H1 (cell line): ENCODE results near the gene KLHDC8B. TPM values are rescaled to one million over a fixed set of nuclear protein-coding genes. Genes with fewer than 3 reads are reported as not detected.

Experiments
- CTCF ChIA-PET: fragments of 300-600 bp; sonication (Branson Sonifier 250); formaldehyde crosslinking; loops from one replicate; lab custom pipeline; 2021; ENCODE audit not compliant: partially characterized antibody; lab: Charles Lee
- POLR2A ChIA-PET: fragments of 300-600 bp; sonication (Branson Sonifier 250); formaldehyde crosslinking; loops from one replicate; lab custom pipeline; 2021; ENCODE audit warnings: inconsistent platforms; ENCODE audit not compliant: partially characterized antibody; lab: Charles Lee
- DNase-seq, 2 experiments: peaks; one replicate each; pipeline versions ENCODE4 v3.0.0 to v3.0.0-alpha.2; 2010 to 2022; ENCODE audit warnings: low spot score in 2 of 2, low read depth in 1 of 2, mixed read lengths in 1 of 2
- FAIRE-seq: peaks from 2 replicates; lab custom pipeline; 2011; peaks lifted over from hg19 to GRCh38; lab: Jason Lieb, UNC
- H2AFZ ChIP-seq: 2 replicates; pipeline ENCODE4 v1.8.1; 2012; ENCODE audit warnings: low read length, inconsistent platforms
- H2AK5ac ChIP-seq: 2 replicates; pipeline ENCODE4 v1.6.1; 2013; ENCODE audit warnings: low read depth, low read length
- H2BK120ac ChIP-seq: replicated peaks from 2 replicates; pipeline ENCODE3; 2013; ENCODE audit warnings: low read depth, low read length, inconsistent platforms
- H2BK12ac ChIP-seq: 2 replicates; pipeline ENCODE4 v1.6.1; 2013; ENCODE audit warnings: low read depth, low read length
- H2BK15ac ChIP-seq: 2 replicates; pipeline ENCODE4 v1.6.1; 2013; ENCODE audit warnings: low read length
- H2BK20ac ChIP-seq: 2 replicates; pipeline ENCODE4 v1.6.1; 2013; ENCODE audit warnings: low read length
- H2BK5ac ChIP-seq: 2 replicates; pipeline ENCODE4 v1.6.1; 2013; ENCODE audit warnings: low read depth, low read length
- H3K14ac ChIP-seq: 2 replicates; pipeline ENCODE4 v1.6.1; 2013; ENCODE audit warnings: inconsistent platforms; ENCODE audit not compliant: insufficient read length
- H3K18ac ChIP-seq: 2 replicates; pipeline ENCODE4 v1.6.1; 2013; ENCODE audit warnings: low read length; ENCODE audit errors: extremely low read depth
- H3K23ac ChIP-seq: 2 replicates; pipeline ENCODE4 v1.6.1; 2013; ENCODE audit warnings: inconsistent platforms; ENCODE audit not compliant: insufficient read length
- H3K23me2 ChIP-seq: 2 replicates; pipeline ENCODE4 v1.6.1; 2013; ENCODE audit warnings: low read depth, low read length
- H3K27ac ChIP-seq: 2 replicates; pipeline ENCODE4 v1.6.1; 2011; ENCODE audit warnings: low read depth, low read length, inconsistent platforms
- H3K27me3 ChIP-seq, 4 experiments: replicated peaks in 1 of 4; 1 replicate in 1 of 4; 2 replicates in 3 of 4; pipeline versions ENCODE4 v1.6.1 to v1.8.1; 2011 to 2013; ENCODE audit warnings: low read length in 3 of 4, mild to moderate bottlenecking in 3 of 4, inconsistent platforms in 2 of 4, mixed read lengths in 2 of 4, moderate library complexity in 1 of 4; ENCODE audit not compliant: control insufficient read depth in 3 of 4, insufficient read depth in 3 of 4; ENCODE audit errors: extremely low read depth in 1 of 4
- H3K36me3 ChIP-seq, 4 experiments: 2 replicates each; pipeline versions ENCODE4 v1.6.1 to v1.8.1; 2011 to 2013; ENCODE audit warnings: mild to moderate bottlenecking in 4 of 4, low read length in 3 of 4, moderate library complexity in 2 of 4, control low read depth in 1 of 4, inconsistent platforms in 1 of 4; ENCODE audit not compliant: insufficient read depth in 4 of 4, control insufficient read depth in 2 of 4
- H3K4ac ChIP-seq: replicated peaks from 2 replicates; pipeline ENCODE3; 2013; ENCODE audit warnings: low read length, low read depth, mixed read lengths, inconsistent platforms; ENCODE audit not compliant: insufficient read length
- H3K4me1 ChIP-seq, 4 experiments: replicated peaks in 1 of 4; 1 replicate in 1 of 4; 2 replicates in 3 of 4; pipeline versions ENCODE4 v1.6.1 to v1.8.1; 2011 to 2013; ENCODE audit warnings: low read length in 3 of 4, inconsistent platforms in 2 of 4, mixed read lengths in 1 of 4; ENCODE audit not compliant: insufficient read depth in 4 of 4, control insufficient read depth in 3 of 4
- H3K4me2 ChIP-seq, 2 experiments: 2 replicates each; pipeline versions ENCODE4 v1.6.1 to v1.8.1; 2011 to 2013; ENCODE audit warnings: low read depth in 2 of 2, low read length in 2 of 2, control low read depth in 1 of 2, inconsistent platforms in 1 of 2, mild to moderate bottlenecking in 1 of 2; ENCODE audit not compliant: insufficient read depth in 1 of 2
- H3K4me3 ChIP-seq, 4 experiments: fragments of 200-600, 300-600 bp in 1 of 4; sonication (generic), shearing (Covaris generic), sonication (Bioruptor Twin) in 1 of 4; 2 replicates each; pipeline versions ENCODE4 v1.5.1 to v1.8.1; 2011 to 2016; ENCODE audit warnings: low read length in 4 of 4, low read depth in 3 of 4, control low read depth in 2 of 4, inconsistent platforms in 2 of 4, mild to moderate bottlenecking in 2 of 4, mixed read lengths in 1 of 4, moderate library complexity in 1 of 4; ENCODE audit not compliant: insufficient read depth in 2 of 4; ENCODE audit errors: extremely low read depth in 1 of 4
- H3K56ac ChIP-seq: replicated peaks from 2 replicates; pipeline ENCODE3; 2013; ENCODE audit warnings: low read depth, mild to moderate bottlenecking, mixed read lengths, low read length, inconsistent platforms; ENCODE audit not compliant: insufficient read length
- H3K79me1 ChIP-seq: 2 replicates; pipeline ENCODE4 v1.6.1; 2013; ENCODE audit warnings: low read depth, low read length, control low read depth
- H3K79me2 ChIP-seq, 2 experiments: 2 replicates each; pipeline versions ENCODE4 v1.6.1 to v1.8.1; 2012 to 2013; ENCODE audit warnings: low read length in 2 of 2, mild to moderate bottlenecking in 2 of 2, inconsistent platforms in 1 of 2; ENCODE audit not compliant: insufficient read depth in 2 of 2, control insufficient read depth in 1 of 2
- H3K9ac ChIP-seq, 4 experiments: replicated peaks in 1 of 4; 1 replicate in 1 of 4; 2 replicates in 3 of 4; pipeline versions ENCODE4 v1.6.1 to v1.8.1; 2011 to 2013; ENCODE audit warnings: low read depth in 3 of 4, low read length in 3 of 4, control low read depth in 2 of 4, mild to moderate bottlenecking in 2 of 4, moderate library complexity in 2 of 4, inconsistent platforms in 1 of 4; ENCODE audit errors: extremely low read depth in 1 of 4
- H3K9me3 ChIP-seq, 2 experiments: 2 replicates each; pipeline versions ENCODE4 v1.6.1 to v1.8.1; 2012 to 2013; ENCODE audit warnings: mild to moderate bottlenecking in 2 of 2, moderate library complexity in 2 of 2, control low read depth in 1 of 2, inconsistent platforms in 1 of 2, low read depth in 1 of 2, low read length in 1 of 2, mixed read lengths in 1 of 2; ENCODE audit not compliant: insufficient read depth in 2 of 2
- H4K20me1 ChIP-seq, 2 experiments: replicated peaks in 1 of 2; 2 replicates each; pipeline versions ENCODE3 to v1.8.1; 2011 to 2013; ENCODE audit warnings: inconsistent platforms in 2 of 2, low read length in 2 of 2, mild to moderate bottlenecking in 1 of 2; ENCODE audit not compliant: insufficient read depth in 2 of 2, control insufficient read depth in 1 of 2
- H4K5ac ChIP-seq: 2 replicates; pipeline ENCODE4 v1.6.1; 2013; ENCODE audit warnings: low read length, low read depth, mixed read lengths, inconsistent platforms; ENCODE audit not compliant: insufficient read length
- H4K8ac ChIP-seq: 2 replicates; pipeline ENCODE4 v1.8.0; 2013; ENCODE audit warnings: mild to moderate bottlenecking, moderate library complexity, low read length, inconsistent platforms; ENCODE audit not compliant: insufficient read depth; ENCODE audit errors: extremely low read depth
- H4K91ac ChIP-seq: replicated peaks from 2 replicates; pipeline ENCODE3; 2013; ENCODE audit warnings: low read length, mixed read lengths, inconsistent platforms; ENCODE audit not compliant: insufficient read length
- JUND ChIP-seq: IDR thresholded peaks from 2 replicates; pipeline ENCODE4 v1.6.1; 2011; ENCODE audit warnings: mild to moderate bottlenecking, improper control_type of control experiment, low read length
- WGBS, 2 experiments: shearing (Covaris generic) in 1 of 2; methylation state at CpG; one replicate each; pipeline versions ENCODE4 v1.1.6 to v1.1.7; 2013 to 2015; ENCODE audit warnings: low lambda C conversion rate in 2 of 2, mixed read lengths in 2 of 2, inconsistent platforms in 1 of 2, low coverage in 1 of 2, missing lambda C conversion rate in 1 of 2; ENCODE audit not compliant: insufficient replicate concordance in 2 of 2, insufficient coverage in 1 of 2, insufficient read length in 1 of 2; ENCODE audit errors: extremely low coverage in 1 of 2, missing lambda C conversion rate in 1 of 2; 5-methylcytosine and 5-hydroxymethylcytosine counted together
- polyA plus RNA-seq, 7 experiments: library from polyadenylated mRNA; depleted of rRNA in 3 of 7; stranded (reverse) in 5 of 7; unstranded in 2 of 7; fragments of >200 nt in 5 of 7; fragments of 200-250 nt in 2 of 7; gene quantifications; 1 replicate in 5 of 7; 2 replicates in 1 of 7; 4 replicates in 1 of 7; pipeline versions ENCODE4 v1.2.1 to v1.2.3, GENCODE V29; 2011 to 2013; ENCODE audit warnings: missing spikeins in 2 of 7, mixed read lengths in 2 of 7
- total RNA-seq: library from RNA; stranded (reverse); fragmentation: NEBNext Ultra II Directional; extraction: Animal tissue kit (Norgen Biotek cat#: 25700); gene quantifications from 2 replicates; pipeline ENCODE4 v1.2.1, GENCODE V29; 2021

The KLHDC8B gene
- total and polyA plus RNA-seq, 2 of the 8 experiments (the other 6 are each of a cell fraction or from before 2014, with no cell fraction given): 15.8 to 21.3 TPM

DNA sequence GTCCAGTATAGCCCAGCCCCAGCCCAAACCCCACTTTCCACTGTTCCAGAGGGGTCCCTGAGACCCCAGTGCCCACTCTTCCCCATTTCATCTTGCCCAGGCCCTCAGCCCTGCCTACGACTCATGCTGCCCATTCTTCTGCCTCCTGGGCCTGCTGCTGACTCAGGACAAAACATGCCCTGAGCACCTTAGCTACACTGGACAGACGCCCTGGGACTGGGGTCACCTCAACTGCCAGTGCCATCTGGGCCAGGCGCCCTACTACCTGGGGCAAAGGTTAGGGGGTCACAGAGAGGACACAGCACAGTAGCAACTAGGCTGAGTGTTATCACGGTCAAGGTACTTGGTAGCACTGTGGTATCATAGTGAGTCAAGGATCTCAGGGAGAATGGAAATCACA, 35.9 kb upstream of the KLHDC8B start:
- FAIRE-seq: no peak
- no peak overlapping the region for H2BK5ac ChIP-seq
- H3K4me1 ChIP-seq: peaks cover 0 to 8% (median 7%) of the 10 kb centered on the region in 4 experiments; a peak in 6 of 7 replicates
- H3K14ac ChIP-seq: no peak overlapping the region
- peak overlapping the region; percentile 83; the same call in 1 of the 2 replicates for H4K8ac ChIP-seq
- no peak overlapping the region for H3K18ac ChIP-seq
- no peaks in the 10 kb centered on the region for H3K79me2 ChIP-seq
- no peak overlapping the region for H3K27ac ChIP-seq
- H3K9ac ChIP-seq: no peak overlapping the region
- H3K36me3 ChIP-seq: no peaks in the 10 kb centered on the region
- H2AK5ac ChIP-seq: 0 out of 2 replicates have a peak overlapping the region, but pooled peaks have one; percentile 49
- WGBS, 2 experiments: 79% methylated on average over 4 of the region's 4 CpGs; no CpG with 5 or more reads in 1 of the 2 experiments
- no peak overlapping the region for H4K91ac ChIP-seq
- H3K4ac ChIP-seq: no peak overlapping the region
- no peak for TF ChIP-seq JUND
- TF ChIP-seq, all 59 proteins: peak for 0
- H3K79me1 ChIP-seq: 0 out of 2 replicates have a peak, but pooled peaks cover 4% of the 10 kb centered on the region
- H3K4me3 ChIP-seq: no peak overlapping the region
- H3K23me2 ChIP-seq: peaks cover 12% of the 10 kb centered on the region
- peaks cover 0 to 1% of the 10 kb centered on the region in 2 experiments for H4K20me1 ChIP-seq
- H2BK12ac ChIP-seq: no peak overlapping the region
- no peak overlapping the region for H3K56ac ChIP-seq
- H2BK20ac ChIP-seq: no peak overlapping the region
- H3K27me3 ChIP-seq: no peaks in the 10 kb centered on the region; a peak in 2 of 7 replicates
- H2BK15ac ChIP-seq: peak overlapping the region; percentile 46; the same call in 1 of the 2 replicates
- H4K5ac ChIP-seq: no peak overlapping the region
- no peak overlapping the region for H2AFZ ChIP-seq
- ChIA-PET POLR2A (interaction anchor here (1.2 to 1.8 kb wide), 4 partner anchors 14 to 42 kb away, joined by 3 to 8 read pairs (median 4); partner anchors contain the start of gene USP19), CTCF (interaction anchor here (1.1 to 5.5 kb wide), 3 partner anchors 14 to 28 kb away, joined by 4 to 43 read pairs (median 4); partner anchors contain the start of gene USP19)
- no peak overlapping the region for H3K23ac ChIP-seq
- DNase-seq: no peak
- H3K4me2 ChIP-seq: no peak overlapping the region
- no peaks in the 10 kb centered on the region for H3K9me3 ChIP-seq
- H2BK120ac ChIP-seq: no peak overlapping the region
